HFFc6 (cell line): ENCODE data around the gene GM2A. TPM values are rescaled to one million over a fixed set of nuclear protein-coding genes. Genes with fewer than 3 reads are reported as not detected.

Experiments used
- DNase-seq: peaks from one replicate; pipeline ENCODE4 v3.0.0-alpha.2; 2018
- H3K27ac Mint-ChIP-seq: 2 replicates; pipeline ENCODE4 v1.8.0; 2020; ENCODE audit warnings: mild to moderate bottlenecking, mixed read lengths
- H3K27me3 Mint-ChIP-seq: 2 replicates; pipeline ENCODE4 v1.8.0; 2021; ENCODE audit warnings: mild to moderate bottlenecking, moderate library complexity, mixed read lengths; ENCODE audit not compliant: insufficient read depth
- H3K36me3 Mint-ChIP-seq: 2 replicates; pipeline ENCODE4 v1.8.0; 2021; ENCODE audit warnings: low read depth, mixed read lengths
- H3K4me1 Mint-ChIP-seq: 2 replicates; pipeline ENCODE4 v1.8.0; 2020; ENCODE audit warnings: low read depth, mixed read lengths
- H3K4me3 Mint-ChIP-seq: 2 replicates; pipeline ENCODE4 v1.8.0; 2020; ENCODE audit warnings: mild to moderate bottlenecking, moderate library complexity, mixed read lengths
- H3K9me3 Mint-ChIP-seq: 2 replicates; pipeline ENCODE4 v1.8.0; 2020; ENCODE audit warnings: mild to moderate bottlenecking, mixed read lengths
- total RNA-seq, 6 experiments: library from RNA; stranded (reverse); fragmentation: NEBNext Ultra II Directional; extraction: Animal tissue kit (Norgen Biotek cat#: 25700); gene quantifications; 2 replicates in 1 of 6; 3 replicates in 5 of 6; pipeline ENCODE4 v1.2.3, GENCODE V29; 2021
- TF ChIP-seq, protein P1 (sequence below): fragments of 200-600 bp; sonication (generic); IDR thresholded peaks from 2 replicates; pipeline ENCODE4 v1.5.0; 2021; ENCODE audit warnings: antibody characterized with exemption, mild to moderate bottlenecking

Gene GM2A
- total RNA-seq, 6 experiments from 2014 or later: 26.0 to 34.8 (median 28.5) TPM

DNA sequence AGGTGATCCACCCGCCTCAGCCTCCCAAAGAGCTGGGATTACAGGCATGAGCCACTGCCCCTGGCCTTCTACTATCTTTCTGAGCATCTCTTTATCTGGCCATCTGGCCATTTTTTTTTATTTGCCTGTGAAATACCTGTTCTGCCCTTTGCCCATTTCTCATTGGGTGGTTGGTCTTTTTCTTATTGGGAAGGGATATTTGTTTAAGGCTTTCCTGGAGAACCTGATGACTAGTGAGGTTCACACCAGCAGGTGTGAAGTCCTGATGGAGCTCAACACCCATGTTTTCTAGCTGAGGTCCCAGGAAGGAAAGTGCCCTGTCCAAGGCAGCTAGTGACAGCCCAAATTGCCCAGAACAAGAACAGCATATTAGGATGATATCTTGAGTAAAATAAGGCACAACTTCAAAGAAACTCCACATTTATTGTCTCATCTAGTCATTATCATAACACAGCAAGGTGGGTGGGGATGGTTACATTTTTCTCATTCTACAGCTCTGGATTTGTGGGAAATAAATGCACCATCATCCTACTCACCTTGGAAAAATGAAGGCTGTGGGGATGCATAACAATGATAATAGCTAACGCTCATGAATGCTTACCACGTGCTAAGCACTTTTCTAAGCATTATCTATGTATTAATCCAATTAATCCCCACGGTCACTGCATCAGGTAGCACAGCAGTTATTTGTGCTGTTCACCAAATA, 30.3 kb downstream of the GM2A start:
- Mint-ChIP-seq H3K9me3 (no peaks in the 10 kb centered on the region), H3K27me3 (peaks cover 20% of the 10 kb centered on the region), H3K36me3 (no peaks in the 10 kb centered on the region), H3K4me1 (peaks cover 9% of the 10 kb centered on the region), H3K4me3 (no peak overlapping the region), H3K27ac (no peak overlapping the region)
- TF ChIP-seq, protein P1, sequence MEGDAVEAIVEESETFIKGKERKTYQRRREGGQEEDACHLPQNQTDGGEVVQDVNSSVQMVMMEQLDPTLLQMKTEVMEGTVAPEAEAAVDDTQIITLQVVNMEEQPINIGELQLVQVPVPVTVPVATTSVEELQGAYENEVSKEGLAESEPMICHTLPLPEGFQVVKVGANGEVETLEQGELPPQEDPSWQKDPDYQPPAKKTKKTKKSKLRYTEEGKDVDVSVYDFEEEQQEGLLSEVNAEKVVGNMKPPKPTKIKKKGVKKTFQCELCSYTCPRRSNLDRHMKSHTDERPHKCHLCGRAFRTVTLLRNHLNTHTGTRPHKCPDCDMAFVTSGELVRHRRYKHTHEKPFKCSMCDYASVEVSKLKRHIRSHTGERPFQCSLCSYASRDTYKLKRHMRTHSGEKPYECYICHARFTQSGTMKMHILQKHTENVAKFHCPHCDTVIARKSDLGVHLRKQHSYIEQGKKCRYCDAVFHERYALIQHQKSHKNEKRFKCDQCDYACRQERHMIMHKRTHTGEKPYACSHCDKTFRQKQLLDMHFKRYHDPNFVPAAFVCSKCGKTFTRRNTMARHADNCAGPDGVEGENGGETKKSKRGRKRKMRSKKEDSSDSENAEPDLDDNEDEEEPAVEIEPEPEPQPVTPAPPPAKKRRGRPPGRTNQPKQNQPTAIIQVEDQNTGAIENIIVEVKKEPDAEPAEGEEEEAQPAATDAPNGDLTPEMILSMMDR: no peak
- DNase-seq: no peak

DNA sequence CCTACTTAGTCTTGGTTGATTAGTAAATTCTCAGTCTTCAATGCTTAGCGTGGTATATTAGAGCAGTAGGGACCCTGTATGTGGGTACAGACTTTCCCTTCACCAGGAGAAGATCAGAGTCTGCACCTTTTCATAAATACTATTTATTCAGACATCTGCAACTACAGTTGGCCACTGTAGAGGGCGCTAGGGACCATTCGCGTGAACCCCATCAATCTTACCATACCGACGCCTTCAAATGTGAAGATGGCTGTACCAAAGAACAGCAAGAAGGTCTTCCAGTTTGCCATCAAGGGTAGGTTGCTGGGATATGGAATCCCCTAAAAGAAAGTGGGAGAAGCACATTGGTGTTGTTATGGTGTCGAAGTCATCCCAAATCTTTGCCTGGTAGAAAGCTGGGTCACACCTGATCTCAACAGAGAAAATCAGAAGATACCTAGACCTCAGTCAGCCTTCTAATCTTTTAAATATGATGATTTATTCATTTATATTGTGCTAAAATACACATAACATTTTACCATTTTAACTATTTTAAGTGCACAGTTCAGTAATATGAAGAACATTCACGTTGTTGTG, 31.5 kb downstream of the GM2A start:
- H3K4me1 Mint-ChIP-seq: peaks cover 9% of the 10 kb centered on the region
- no peaks in the 10 kb centered on the region for H3K36me3 Mint-ChIP-seq
- peaks cover 20% of the 10 kb centered on the region for H3K27me3 Mint-ChIP-seq
- no peak for DNase-seq
- no peak overlapping the region for H3K27ac Mint-ChIP-seq
- TF ChIP-seq, protein P1: peak; percentile 54
- no peak overlapping the region for H3K4me3 Mint-ChIP-seq
- H3K9me3 Mint-ChIP-seq: no peaks in the 10 kb centered on the region

DNA sequence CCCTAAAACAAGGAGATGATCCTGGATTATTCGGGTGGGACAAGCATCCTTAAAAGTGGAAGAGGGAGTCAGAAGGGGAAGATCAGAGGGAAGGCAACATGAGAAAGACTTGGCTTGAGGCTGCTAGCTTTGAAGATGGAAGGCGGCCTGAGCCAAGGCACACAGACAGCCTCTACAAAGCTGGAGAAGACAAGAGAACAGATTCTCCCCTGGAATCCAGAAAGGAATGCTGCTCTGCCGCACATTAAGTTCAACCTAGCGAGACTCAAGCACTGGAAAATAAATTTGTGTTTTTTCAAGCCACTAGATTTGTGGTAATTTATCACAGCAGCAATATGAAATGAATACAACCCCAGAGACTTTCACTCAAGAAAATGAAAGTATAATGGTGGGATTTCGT, 32.7 kb downstream of the GM2A start:
- Mint-ChIP-seq H3K4me1 (peaks cover 9% of the 10 kb centered on the region), H3K27ac (no peak overlapping the region), H3K27me3 (peaks cover 18% of the 10 kb centered on the region), H3K9me3 (no peaks in the 10 kb centered on the region), H3K36me3 (no peaks in the 10 kb centered on the region), H3K4me3 (no peak overlapping the region)
- no peak for DNase-seq
- TF ChIP-seq, protein P1: no peak

DNA sequence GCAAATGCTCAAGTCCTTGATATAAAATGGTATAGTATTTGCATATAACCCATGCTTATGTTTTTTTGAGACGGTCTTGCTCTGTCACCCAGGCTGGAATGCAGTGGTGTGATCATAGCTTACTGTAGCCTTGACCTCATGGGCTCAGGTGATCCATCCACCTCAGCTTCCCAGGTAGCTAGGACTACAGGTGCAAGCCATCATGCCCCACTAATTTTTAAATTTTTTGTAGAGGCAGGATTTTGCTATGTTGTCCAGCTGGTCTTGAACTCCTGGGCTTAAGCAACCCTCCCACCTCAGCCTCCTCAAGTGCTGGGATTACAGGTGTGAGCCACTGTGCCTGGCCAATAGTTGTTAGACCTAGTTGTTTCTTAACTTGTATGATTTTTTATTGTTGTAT, 33.3 kb downstream of the GM2A start:
- Mint-ChIP-seq H3K9me3 (peaks cover 1% of the 10 kb centered on the region; the same call in 1 of the 2 replicates), H3K4me3 (no peak overlapping the region), H3K4me1 (peaks cover 9% of the 10 kb centered on the region), H3K27ac (no peak overlapping the region), H3K27me3 (peaks cover 15% of the 10 kb centered on the region), H3K36me3 (no peaks in the 10 kb centered on the region; the same call in 1 of the 2 replicates)
- DNase-seq: no peak
- TF ChIP-seq, protein P1: no peak

DNA sequence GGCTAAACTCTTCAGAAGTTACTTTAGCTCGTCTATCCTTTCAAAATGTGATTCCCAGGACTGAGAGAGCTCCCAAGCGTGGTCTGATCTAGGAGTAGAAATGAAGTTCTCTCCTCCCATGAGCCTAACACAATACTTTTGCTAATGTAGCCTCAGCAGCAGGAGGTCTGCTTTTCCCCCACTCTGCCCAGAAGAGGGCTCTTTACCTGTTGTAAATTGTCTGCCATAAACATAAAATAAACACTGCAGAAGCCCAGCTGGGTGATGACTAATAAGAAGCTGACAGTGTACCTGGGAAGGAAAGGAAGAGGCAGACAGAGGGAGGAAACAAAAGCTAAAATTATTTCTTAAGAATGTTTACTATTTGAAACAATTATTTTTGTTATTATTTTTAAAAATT, 35.2 kb downstream of the GM2A start:
- no peaks in the 10 kb centered on the region; the same call in 1 of the 2 replicates for H3K36me3 Mint-ChIP-seq
- H3K27me3 Mint-ChIP-seq: peaks cover 14% of the 10 kb centered on the region
- peaks cover 7% of the 10 kb centered on the region; the same call in 1 of the 2 replicates for H3K9me3 Mint-ChIP-seq
- H3K27ac Mint-ChIP-seq: no peak overlapping the region
- no peak overlapping the region for H3K4me3 Mint-ChIP-seq
- TF ChIP-seq, protein P1: no peak
- no peak for DNase-seq
- peaks cover 7% of the 10 kb centered on the region for H3K4me1 Mint-ChIP-seq
